A549 (cell line): Measurements from ENCODE around the gene ERMARD. TPM values are rescaled to one million over a fixed set of nuclear protein-coding genes. Genes with fewer than 3 reads are reported as not detected.

ENCODE experiments used
- ATAC-seq, 2 experiments: fragments of 200-7000 bp in 1 of 2; fragments of >200 bp in 1 of 2; cut with Nextera tagmentation in 1 of 2; cut with Tn5 transposase in 1 of 2; 3 replicates each; pipeline versions ENCODE4 v1.8.0 to v1.9.1; 2018 to 2020; ENCODE audit warnings: mild to moderate bottlenecking in 1 of 2, moderate library complexity in 1 of 2
- CTCF ChIA-PET: fragments of 300-600 bp; sonication (Branson Sonifier 250); formaldehyde crosslinking; extraction: SDS; loops from one replicate; lab custom pipeline; 2021; ENCODE audit warnings: antibody characterized with exemption, inconsistent platforms; lab: Yijun Ruan, JAX
- POLR2A ChIA-PET: fragments of 350-600 bp; formaldehyde crosslinking; extraction: SDS; loops from one replicate; lab custom pipeline; 2021; ENCODE audit warnings: antibody characterized with exemption, inconsistent platforms; lab: Yijun Ruan, JAX
- DNase-seq, 2 experiments: peaks; one replicate each; pipeline versions ENCODE4 v3.0.0 to v3.0.0-alpha.2; 2011 to 2016; ENCODE audit warnings: low read depth in 1 of 2, low spot score in 1 of 2
- FAIRE-seq: peaks from 2 replicates; lab custom pipeline; 2011; peaks lifted over from hg19 to GRCh38; lab: Jason Lieb, UNC
- H3K27ac ChIP-seq, 2 experiments: fragments of >200 bp; sonication (Bioruptor Twin); formaldehyde crosslinking; 3 replicates each; pipeline ENCODE4 v1.5.1; 2016 to 2017
- H3K4me1 ChIP-seq: fragments of >200 bp; sonication (Bioruptor Twin); formaldehyde crosslinking; 3 replicates; pipeline ENCODE4 v1.6.1; 2016
- H3K4me2 ChIP-seq: fragments of >200 bp; sonication (Bioruptor Twin); formaldehyde crosslinking; 3 replicates; pipeline ENCODE4 v1.6.1; 2016
- H3K4me3 ChIP-seq: fragments of >200 bp; sonication (Bioruptor Twin); formaldehyde crosslinking; 3 replicates; pipeline ENCODE4 v1.5.1; 2016
- H3K9me3 ChIP-seq: fragments of >200 bp; sonication (Bioruptor Twin); formaldehyde crosslinking; 3 replicates; pipeline ENCODE4 v1.6.1; 2016
- BCL3 ChIP-seq: fragments of >200 bp; sonication (Bioruptor Twin); formaldehyde crosslinking; IDR thresholded peaks from 3 replicates; pipeline ENCODE4 v1.6.1; 2016
- CBX8 ChIP-seq: fragments of 200-600 bp; sonication (generic); IDR thresholded peaks from 2 replicates; pipeline ENCODE4 v1.6.1; 2016
- CHD2 ChIP-seq: fragments of 150-350 bp; IDR thresholded peaks from 2 replicates; pipeline ENCODE4 v1.6.1; 2014; ENCODE audit warnings: low read length; ENCODE audit not compliant: partially characterized antibody
- CTCF ChIP-seq: fragments of >200 bp; sonication (Bioruptor Twin); formaldehyde crosslinking; IDR thresholded peaks from 3 replicates; pipeline ENCODE4 v1.5.1; 2016
- E2F6 ChIP-seq: IDR thresholded peaks from 2 replicates; pipeline ENCODE4 v1.6.1; 2012; ENCODE audit warnings: low read depth, borderline replicate concordance
- ELK1 ChIP-seq: fragments of 150-350 bp; IDR thresholded peaks from 2 replicates; pipeline ENCODE4 v1.6.1; 2014; ENCODE audit warnings: low read depth, mild to moderate bottlenecking, low read length
- ESRRA ChIP-seq: fragments of 150-350 bp; IDR thresholded peaks from 2 replicates; pipeline ENCODE4 v1.6.1; 2014; ENCODE audit warnings: mild to moderate bottlenecking, low read length, borderline replicate concordance
- HDAC2 ChIP-seq: fragments of 200-600 bp; sonication (generic); IDR thresholded peaks from 2 replicates; pipeline ENCODE4 v1.6.1; 2016
- HEYL ChIP-seq: fragments of 250-450 bp; sonication (Bioruptor Pico); IDR thresholded peaks from 2 replicates; pipeline ENCODE4 v1.8.0; 2021; ENCODE audit warnings: mild to moderate bottlenecking, moderate library complexity
- KDM5A ChIP-seq: fragments of 200-600 bp; sonication (generic); IDR thresholded peaks from 2 replicates; pipeline ENCODE4 v1.6.1; 2016; ENCODE audit warnings: antibody characterized with exemption, mild to moderate bottlenecking
- MAFK ChIP-seq: fragments of 450-650 bp; IDR thresholded peaks from 2 replicates; pipeline ENCODE4 v1.6.1; 2014; ENCODE audit not compliant: partially characterized antibody
- MAX ChIP-seq: IDR thresholded peaks from 2 replicates; pipeline ENCODE4 v1.6.1; 2012
- POLR2A ChIP-seq: IDR thresholded peaks from 2 replicates; pipeline ENCODE4 v1.6.1; 2012; ENCODE audit warnings: mild to moderate bottlenecking, low read length
- RNF2 ChIP-seq: fragments of 200-600 bp; sonication (generic); IDR thresholded peaks from 2 replicates; pipeline ENCODE4 v1.6.1; 2016; ENCODE audit warnings: low read depth, mild to moderate bottlenecking, antibody characterized with exemption, moderate library complexity, borderline replicate concordance
- WGBS: methylation state at CpG from one replicate; pipeline ENCODE4 v1.1.6; 2017; ENCODE audit errors: missing lambda C conversion rate; 5-methylcytosine and 5-hydroxymethylcytosine counted together
- polyA plus RNA-seq, 4 experiments: library from polyadenylated mRNA; depleted of rRNA in 3 of 4; stranded (reverse); fragments of >200 nt; fragmentation: RNase III in 1 of 4; extraction: RNeasy Plus Mini Kit Qiagen cat#74134 plus additional on column Dnase treatment in 1 of 4; gene quantifications; 2 replicates in 3 of 4; 3 replicates in 1 of 4; pipeline ENCODE4 v1.2.3, GENCODE V29; 2011 to 2017

The ERMARD gene
- polyA plus RNA-seq, 2 of the 4 experiments (the other 2 are of a cell fraction): 8.5 to 22.5 TPM

GRCh38 chr6:169723991-169724493, 27.4 kb upstream of the ERMARD start:
- ATAC-seq (peak; percentile 8 to 57; a peak in 5 of 6 replicates), FAIRE-seq (no peak), DNase-seq (peak in 1 of 2 experiments; percentile 17)
- TF ChIP-seq KDM5A (no peak), MAX (no peak), BCL3 (no peak)
- Histone ChIP-seq H3K9me3 (no peaks in the 10 kb centered on the region), H3K4me1 (peaks cover 28% of the 10 kb centered on the region), H3K27ac (peak overlapping the region; percentile 96 to 99), H3K4me2 (peak overlapping the region; percentile 94; the same call in 2 of the 3 replicates), H3K4me3 (peak overlapping the region; percentile 77)
- POLR2A ChIA-PET: interaction anchor here (2.8 kb wide), 1 partner anchor 22 kb away, joined by 13 read pairs; the partner anchor contains the start of genes C6orf120 and WDR27
- CTCF ChIA-PET: no interaction called here
- WGBS: no CpG with 5 or more reads among the region's 89 CpGs

GRCh38 chr6:169724494-169725124, 26.8 kb upstream of the ERMARD start, which contains the start of gene PHF10:
TSS of gene PHF10 (minus strand) at chr6:169724500. CDS start at chr6:169723931, 569 bp downstream.
- TF ChIP-seq CHD2 (no peak), ELK1 (no peak), MAX (peak; percentile 93), HDAC2 (0 out of 2 replicates have a peak, but pooled peaks have one; percentile 21), CBX8 (no peak), E2F6 (peak; percentile 82), CTCF (no peak), MAFK (no peak), RNF2 (peak; percentile 85; the same call in 1 of the 2 replicates), ESRRA (no peak), BCL3 (0 out of 3 replicates have a peak, but pooled peaks have one; percentile 8), POLR2A (peak; percentile 20), KDM5A (no peak), HEYL (no peak)

More at GRCh38 chr6:169724494-169725124, 26.8 kb upstream of the ERMARD start, which contains the start of gene PHF10:
- Histone ChIP-seq H3K4me3 (peak within 1 kb of the TSS; percentile 77), H3K9me3 (no peaks in the 10 kb centered on the region), H3K27ac (peak within 1 kb of the TSS; percentile 96 to 99), H3K4me1 (peaks cover 22% of the 10 kb centered on the region), H3K4me2 (peak within 1 kb of the TSS; percentile 94)
- 2% methylated on average over 8 of the region's 89 CpGs for WGBS
- ChIA-PET CTCF (interaction anchor here (1.1 to 1.3 kb wide), 2 partner anchors 767 to 806 kb away, joined by 3 read pairs; no protein-coding TSS in a partner anchor), POLR2A (interaction anchor here (1.1 to 1.2 kb wide), 2 partner anchors 17 to 27 kb away, joined by 3 to 7 read pairs; partner anchors contain the start of genes DYNLT2 and ERMARD)
- FAIRE-seq: no peak
- DNase-seq: peak in 1 of 2 experiments; percentile 42
- ATAC-seq: peak; percentile 72 to 73
